K562 (cell line): ENCODE results near the gene NRXN3. TPM values are rescaled to one million over a fixed set of nuclear protein-coding genes. Genes with fewer than 3 reads are reported as not detected.

ENCODE experiments used
- ATAC-seq: fragments of 200-7000 bp; cut with Tn5 transposase; 3 replicates; pipeline ENCODE4 v1.9.1; 2020; ENCODE audit warnings: moderate library complexity
- BruUV-seq: library from RNA; stranded (reverse); fragments of 400-500 nt; replicated peaks from 2 replicates; lab custom pipeline; 2021; lab: Mats Ljungman, UMichigan
- CTCF ChIA-PET: fragments of 300-600 bp; formaldehyde crosslinking; extraction: SDS; loops from one replicate; lab custom pipeline; 2021; ENCODE audit warnings: low intra/inter-chr PET ratio; lab: Yijun Ruan, JAX
- POLR2A ChIA-PET: fragments of 300-600, 350-650 bp; sonication (Branson Sonifier 250); formaldehyde crosslinking; extraction: SDS; loops from one replicate; lab custom pipeline; 2021; ENCODE audit warnings: antibody characterized with exemption, inconsistent platforms; lab: Yijun Ruan, JAX
- DNase-seq, 4 experiments: peaks; one replicate each; pipeline versions ENCODE4 v3.0.0 to v3.0.0-alpha.2; 2011 to 2018; ENCODE audit warnings: low spot score in 3 of 4, mixed read lengths in 3 of 4; ENCODE audit errors: extremely low read depth in 1 of 4
- FAIRE-seq: peaks from 2 replicates; lab custom pipeline; 2011; peaks lifted over from hg19 to GRCh38; lab: Jason Lieb, UNC
- H2AFZ ChIP-seq: 2 replicates; pipeline ENCODE4 v1.6.0; 2011; ENCODE audit warnings: low read depth, low read length, control low read depth, inconsistent platforms
- H3K27ac ChIP-seq: fragments of 200-600 bp; 3 replicates; pipeline ENCODE4 v1.8.0; 2011; ENCODE audit warnings: low read depth, mild to moderate bottlenecking, control low read depth, inconsistent platforms, low read length, moderate library complexity, mixed read lengths; ENCODE audit errors: extremely low read depth
- H3K27me3 ChIP-seq, 2 experiments: fragments of 300-600 bp in 1 of 2; 2 replicates in 1 of 2; 3 replicates in 1 of 2; pipeline versions ENCODE4 v1.6.0 to v1.8.0; 2011; ENCODE audit warnings: inconsistent platforms in 2 of 2, low read length in 2 of 2, mild to moderate bottlenecking in 1 of 2, mixed read lengths in 1 of 2, moderate library complexity in 1 of 2; ENCODE audit not compliant: control insufficient read depth in 2 of 2, insufficient read depth in 2 of 2
- H3K36me3 ChIP-seq: fragments of 300-600 bp; 3 replicates; pipeline ENCODE4 v1.8.0; 2011; ENCODE audit warnings: mild to moderate bottlenecking, low read length, inconsistent platforms; ENCODE audit not compliant: control insufficient read depth, insufficient read depth
- H3K4me1 ChIP-seq, 2 experiments: fragments of 200-600 bp in 1 of 2; replicated peaks in 1 of 2; 2 replicates in 1 of 2; 3 replicates in 1 of 2; pipeline versions ENCODE4 v1.5.1 to v1.8.0; 2011; ENCODE audit warnings: inconsistent platforms in 2 of 2, low read length in 2 of 2, mild to moderate bottlenecking in 1 of 2, mixed read lengths in 1 of 2, moderate library complexity in 1 of 2; ENCODE audit not compliant: control insufficient read depth in 2 of 2, insufficient read depth in 2 of 2
- H3K4me2 ChIP-seq: 2 replicates; pipeline ENCODE4 v1.6.1; 2011; ENCODE audit warnings: low read length, control low read depth, inconsistent platforms, mixed read lengths; ENCODE audit not compliant: insufficient read depth
- H3K4me3 ChIP-seq: fragments of 200-600 bp; sonication (generic), shearing (Covaris generic); 2 replicates; pipeline ENCODE4 v1.5.1; 2016; ENCODE audit warnings: control low read depth, inconsistent platforms
- H3K79me2 ChIP-seq: fragments of 200-600 bp; 3 replicates; pipeline ENCODE4 v1.8.0; 2011; ENCODE audit warnings: low read length, inconsistent platforms; ENCODE audit not compliant: control insufficient read depth, insufficient read depth
- H3K9ac ChIP-seq, 2 experiments: 2 replicates each; pipeline versions ENCODE4 v1.6.0 to v1.6.1; 2011; ENCODE audit warnings: low read depth in 2 of 2, low read length in 2 of 2, control low read depth in 1 of 2, inconsistent platforms in 1 of 2, mild to moderate bottlenecking in 1 of 2, mixed read lengths in 1 of 2; ENCODE audit not compliant: insufficient read depth in 1 of 2
- H3K9me1 ChIP-seq: one replicate; pipeline ENCODE4 v1.6.0; 2011; ENCODE audit warnings: inconsistent platforms, mild to moderate bottlenecking, low read length, moderate library complexity; ENCODE audit not compliant: control insufficient read depth, insufficient read depth
- H3K9me3 ChIP-seq: replicated peaks from 2 replicates; pipeline ENCODE4 v1.5.1; 2011; ENCODE audit warnings: low read depth, low read length, inconsistent platforms; ENCODE audit not compliant: control insufficient read depth, insufficient read depth
- H4K20me1 ChIP-seq: replicated peaks from 2 replicates; pipeline ENCODE4 v1.6.1; 2011; ENCODE audit warnings: low read length, inconsistent platforms, mixed read lengths; ENCODE audit not compliant: control insufficient read depth, insufficient read depth
- CEBPG ChIP-seq, 3 experiments: fragments of 200-800 bp in 1 of 3; sonication (Bioruptor generic) in 1 of 3; sonication (generic) in 1 of 3; formaldehyde crosslinking in 1 of 3; IDR thresholded peaks in 2 of 3; conservative IDR thresholded peaks in 1 of 3; 2 replicates each; pipeline versions ENCODE4 v1.6.1 to v1.8.0; 2016 to 2022; ENCODE audit warnings: missing compliant biosample characterization in 2 of 3, missing genetic modification characterization in 2 of 3, mild to moderate bottlenecking in 1 of 3, missing genetic modification reagents in 1 of 3
- MEIS2 ChIP-seq: fragments of 450-650 bp; IDR thresholded peaks from 2 replicates; pipeline ENCODE4 v1.6.1; 2014; ENCODE audit warnings: mild to moderate bottlenecking; ENCODE audit not compliant: partially characterized antibody
- NFRKB ChIP-seq: fragments of 450-650 bp; IDR thresholded peaks from 2 replicates; pipeline ENCODE4 v1.6.1; 2016; ENCODE audit warnings: low read depth
- NFXL1 ChIP-seq: fragments of 450-650 bp; formaldehyde crosslinking; IDR thresholded peaks from 2 replicates; pipeline ENCODE4 v1.4.0; 2021; ENCODE audit warnings: mild to moderate bottlenecking
- PCBP1 ChIP-seq: fragments of 200-400 bp; formaldehyde crosslinking; IDR thresholded peaks from 2 replicates; pipeline ENCODE4 v1.6.1; 2018; ENCODE audit warnings: mild to moderate bottlenecking, low read depth, low read length; ENCODE audit not compliant: poor library complexity, severe bottlenecking
- POLR2AphosphoS2 ChIP-seq: IDR thresholded peaks from 2 replicates; pipeline ENCODE4 v1.6.1; 2012; ENCODE audit warnings: low read length, improper control_type of control experiment
- SREBF1 ChIP-seq: fragments of 150-350 bp; IDR thresholded peaks from 2 replicates; pipeline ENCODE4 v1.6.1; 2014; ENCODE audit warnings: antibody characterized with exemption, low read depth, low read length, borderline replicate concordance
- TARDBP ChIP-seq: fragments of 450-650 bp; IDR thresholded peaks from 2 replicates; pipeline ENCODE4 v1.6.1; 2016
- TCF7L2 ChIP-seq: fragments of 150-350 bp; IDR thresholded peaks from 2 replicates; pipeline ENCODE4 v1.6.1; 2016; ENCODE audit warnings: low read depth, mild to moderate bottlenecking, low read length, moderate library complexity
- YY1 ChIP-seq, 3 experiments: IDR thresholded peaks; 2 replicates each; pipeline ENCODE4 v1.6.1; 2011; ENCODE audit warnings: low read length in 2 of 3, mild to moderate bottlenecking in 2 of 3, moderate library complexity in 2 of 3, borderline replicate concordance in 1 of 3, control low read depth in 1 of 3, low read depth in 1 of 3; ENCODE audit not compliant: insufficient read depth in 3 of 3, insufficient replicate concordance in 2 of 3, control insufficient read depth in 1 of 3, insufficient read length in 1 of 3; ENCODE audit errors: extremely low read depth in 1 of 3
- ZNF551 ChIP-seq: fragments of 250-450 bp; sonication (Bioruptor Pico); IDR thresholded peaks from 2 replicates; pipeline ENCODE4 v1.5.0; 2021; ENCODE audit warnings: mild to moderate bottlenecking, moderate library complexity
- WGBS: fragments of 100-300 bp; shearing (Covaris generic); methylation state at CpG from one replicate; pipeline ENCODE4 v1.1.6; 2016; ENCODE audit warnings: low coverage, mixed read lengths; ENCODE audit not compliant: insufficient coverage; ENCODE audit errors: missing lambda C conversion rate; 5-methylcytosine and 5-hydroxymethylcytosine counted together
- in situ Hi-C: fragments of 300-500 bp; cut with MboI; formaldehyde crosslinking; loops from 4 replicates; pipeline ENCODE4 v1.15.0; 2018; ENCODE audit warnings: inconsistent platforms, mixed read lengths
- intact Hi-C: fragments of 100-400 bp; cut with micrococcal nuclease; formaldehyde crosslinking; loops from 2 replicates; pipeline ENCODE4 v1.14.2; 2022
- polyA plus RNA-seq, 8 experiments: library from polyadenylated mRNA; depleted of rRNA in 4 of 8; stranded (reverse) in 5 of 8; unstranded in 3 of 8; fragments of >200 nt; fragmentation: Nextera tagmentation in 2 of 8; fragmentation: Illumina TruSeq in 1 of 8; extraction: Ambion mirVana in 2 of 8; extraction: Trizol in 1 of 8; gene quantifications; 2 replicates each; pipeline versions ENCODE4 v1.2.1 to v1.2.3, GENCODE V29; 2011 to 2014; ENCODE audit warnings: inconsistent platforms in 1 of 8, missing spikeins in 1 of 8
- total RNA-seq, 7 experiments: library from RNA; depleted of rRNA in 6 of 7; stranded (reverse); fragments of >200 nt in 6 of 7; fragmentation: Illumina TruSeq in 2 of 7; extraction: Trizol in 2 of 7; gene quantifications; 2 replicates each; pipeline versions ENCODE4 v1.2.1 to v1.2.3, GENCODE V29; 2011 to 2021; ENCODE audit warnings: low replicate concordance in 1 of 7
- TF ChIP-seq, protein P1 (sequence below): fragments of 450-650 bp; IDR thresholded peaks from 2 replicates; pipeline ENCODE4 v1.6.1; 2016; ENCODE audit warnings: antibody characterized with exemption
- TF ChIP-seq, protein P2 (sequence below): fragments of 450-650 bp; IDR thresholded peaks from 2 replicates; pipeline ENCODE4 v1.6.1; 2018; ENCODE audit warnings: mild to moderate bottlenecking, low read depth; ENCODE audit not compliant: partially characterized antibody
- TF ChIP-seq, protein P3 (sequence below): sonication (generic); formaldehyde crosslinking; IDR thresholded peaks from 2 replicates; pipeline ENCODE4 v1.8.1; 2023; ENCODE audit warnings: mild to moderate bottlenecking, missing genetic modification reagents

Gene NRXN3
- total and polyA plus RNA-seq, 9 of the 15 experiments (the other 6 are each of a cell fraction or from before 2014, with no cell fraction given) = 0.09 TPM; not detected in 8

DNA sequence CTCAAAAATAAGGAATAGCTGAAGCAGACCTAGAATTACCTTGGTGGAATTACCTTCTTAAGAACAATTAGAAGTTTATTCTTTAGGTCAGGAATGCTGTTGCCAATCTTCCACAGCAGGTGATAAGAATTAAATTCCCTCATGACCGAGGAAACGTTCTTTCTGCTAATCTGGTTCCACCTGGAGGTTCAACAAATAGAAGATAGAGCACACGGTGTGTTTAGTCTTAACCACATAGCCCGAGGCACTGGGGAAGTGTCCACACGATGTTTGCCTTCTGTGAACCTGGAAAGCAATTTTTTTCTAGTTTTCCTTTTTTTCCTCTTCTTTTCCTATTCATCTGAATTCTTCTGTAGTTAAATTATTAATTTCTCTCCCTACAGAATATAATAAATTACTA is 906.9 kb downstream of the NRXN3 start:
- H2AFZ ChIP-seq = no peak overlapping the region
- DNase-seq (no peak), ATAC-seq (no peak), FAIRE-seq (no peak)
- TF ChIP-seq CEBPG (CRISPR knock-in tag; IDR thresholded peaks at IDR 0.05) = no peak
- TF ChIP-seq CEBPG (tag; conservative IDR thresholded peaks at IDR 0.05 in 1 of 2, IDR thresholded peaks at IDR 0.05 in 1 of 2) = no peak
- TF ChIP-seq NFRKB = no peak
- no peak for TF ChIP-seq POLR2AphosphoS2
- TF ChIP-seq TARDBP = no peak
- no peak for TF ChIP-seq SREBF1
- TF ChIP-seq, protein P1, sequence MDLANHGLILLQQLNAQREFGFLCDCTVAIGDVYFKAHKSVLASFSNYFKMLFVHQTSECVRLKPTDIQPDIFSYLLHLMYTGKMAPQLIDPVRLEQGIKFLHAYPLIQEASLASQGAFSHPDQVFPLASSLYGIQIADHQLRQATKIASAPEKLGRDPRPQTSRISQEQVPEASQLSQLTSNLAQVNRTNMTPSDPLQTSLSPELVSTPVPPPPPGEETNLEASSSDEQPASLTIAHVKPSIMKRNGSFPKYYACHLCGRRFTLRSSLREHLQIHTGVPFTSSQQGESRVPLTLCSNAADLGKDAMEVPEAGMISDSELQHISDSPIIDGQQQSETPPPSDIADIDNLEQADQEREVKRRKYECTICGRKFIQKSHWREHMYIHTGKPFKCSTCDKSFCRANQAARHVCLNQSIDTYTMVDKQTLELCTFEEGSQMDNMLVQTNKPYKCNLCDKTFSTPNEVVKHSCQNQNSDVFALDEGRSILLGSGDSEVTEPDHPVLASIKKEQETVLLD = no peak
- TF ChIP-seq, protein P2, sequence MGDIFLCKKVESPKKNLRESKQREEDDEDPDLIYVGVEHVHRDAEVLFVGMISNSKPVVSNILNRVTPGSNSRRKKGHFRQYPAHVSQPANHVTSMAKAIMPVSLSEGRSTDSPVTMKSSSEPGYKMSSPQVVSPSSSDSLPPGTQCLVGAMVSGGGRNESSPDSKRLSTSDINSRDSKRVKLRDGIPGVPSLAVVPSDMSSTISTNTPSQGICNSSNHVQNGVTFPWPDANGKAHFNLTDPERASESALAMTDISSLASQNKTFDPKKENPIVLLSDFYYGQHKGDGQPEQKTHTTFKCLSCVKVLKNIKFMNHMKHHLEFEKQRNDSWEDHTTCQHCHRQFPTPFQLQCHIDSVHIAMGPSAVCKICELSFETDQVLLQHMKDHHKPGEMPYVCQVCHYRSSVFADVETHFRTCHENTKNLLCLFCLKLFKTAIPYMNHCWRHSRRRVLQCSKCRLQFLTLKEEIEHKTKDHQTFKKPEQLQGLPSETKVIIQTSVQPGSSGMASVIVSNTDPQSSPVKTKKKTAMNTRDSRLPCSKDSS = no peak
- TF ChIP-seq, protein P3, sequence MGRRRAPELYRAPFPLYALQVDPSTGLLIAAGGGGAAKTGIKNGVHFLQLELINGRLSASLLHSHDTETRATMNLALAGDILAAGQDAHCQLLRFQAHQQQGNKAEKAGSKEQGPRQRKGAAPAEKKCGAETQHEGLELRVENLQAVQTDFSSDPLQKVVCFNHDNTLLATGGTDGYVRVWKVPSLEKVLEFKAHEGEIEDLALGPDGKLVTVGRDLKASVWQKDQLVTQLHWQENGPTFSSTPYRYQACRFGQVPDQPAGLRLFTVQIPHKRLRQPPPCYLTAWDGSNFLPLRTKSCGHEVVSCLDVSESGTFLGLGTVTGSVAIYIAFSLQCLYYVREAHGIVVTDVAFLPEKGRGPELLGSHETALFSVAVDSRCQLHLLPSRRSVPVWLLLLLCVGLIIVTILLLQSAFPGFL (CRISPR knock-in tag) = no peak
- TF ChIP-seq NFXL1 (CRISPR knock-in tag) = no peak
- no peak for TF ChIP-seq TCF7L2
- TF ChIP-seq YY1 (IDR thresholded peaks at IDR 0.05; ENCODE audit: borderline replicate concordance in 1 of 3, control insufficient read depth in 1 of 3, extremely low read depth in 1 of 3, insufficient read depth in 3 of 3, insufficient read length in 1 of 3, insufficient replicate concordance in 2 of 3, low read depth in 1 of 3, low read length in 2 of 3) = no peak
- TF ChIP-seq PCBP1 = no peak
- no peak for TF ChIP-seq MEIS2
- no peak for TF ChIP-seq ZNF551 (CRISPR knock-in tag)
- no peaks in the 10 kb centered on the region for H4K20me1 ChIP-seq
- WGBS = 4% methylated on average over 5 of the region's 5 CpGs
- in situ Hi-C loops (no loop called here), intact Hi-C loops (no loop called here)
- CTCF ChIA-PET = no interaction called here
- H3K4me2 ChIP-seq = no peak overlapping the region
- H3K9me1 ChIP-seq = no peaks in the 10 kb centered on the region
- H3K36me3 ChIP-seq = no peaks in the 10 kb centered on the region
- H3K27ac ChIP-seq = no peak overlapping the region
- no peaks in the 10 kb centered on the region for H3K27me3 ChIP-seq
- no peaks in the 10 kb centered on the region for H3K9me3 ChIP-seq
- H3K4me1 ChIP-seq = no peaks in the 10 kb centered on the region
- no peaks in the 10 kb centered on the region for H3K79me2 ChIP-seq
- no TSS peak for BruUV-seq
- no peak overlapping the region for H3K4me3 ChIP-seq
- no peak overlapping the region for H3K9ac ChIP-seq
- POLR2A ChIA-PET = no interaction called here
